ENCODE data around the gene GLO1.

Gene GLO1

DNA sequence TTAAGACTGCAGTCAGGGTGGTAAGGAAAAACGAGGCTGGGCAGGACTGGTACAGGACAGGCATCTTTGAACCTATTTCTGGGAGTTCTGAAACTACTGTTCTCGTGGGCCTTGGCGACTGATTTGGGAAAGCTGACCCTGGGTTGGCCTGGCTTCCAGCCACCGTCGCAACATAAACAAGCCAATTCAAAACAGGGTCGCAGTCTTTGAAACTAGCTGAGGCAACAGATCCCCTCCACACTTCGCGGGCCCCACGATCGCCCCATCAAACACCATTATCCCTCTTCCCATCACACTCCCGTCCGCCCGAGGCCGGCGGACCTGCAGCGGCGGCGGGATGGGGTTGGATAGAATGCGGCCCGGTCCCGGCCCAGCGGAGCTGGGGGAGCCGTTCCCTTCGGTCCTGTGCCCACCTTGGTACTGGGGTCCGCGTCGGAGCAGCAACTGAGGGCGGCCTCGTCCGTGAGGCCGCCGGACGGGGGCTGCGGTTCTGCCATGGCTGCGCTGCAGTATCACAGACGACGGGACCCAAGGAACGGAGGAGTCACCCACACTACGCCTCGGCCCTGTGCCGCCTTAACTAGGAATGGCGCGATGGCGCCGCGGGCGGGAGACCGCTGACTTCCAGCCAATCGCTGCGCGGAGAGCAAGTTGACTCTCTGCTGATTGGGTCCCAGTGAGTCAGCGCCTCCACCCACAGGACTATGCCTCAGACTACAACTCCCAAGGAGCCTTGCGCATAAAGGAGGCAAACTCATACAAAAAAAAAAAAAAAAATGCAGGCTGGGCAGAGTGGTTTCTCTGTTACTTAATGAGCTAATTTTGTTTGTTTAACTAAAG lies at the start of gene GLO1:
TSS of gene GLO1 (minus strand) at position 588 of the 840 bp plus-strand sequence. CDS start at position 497, 91 bp downstream.
- Histone ChIP-seq H3K4me1 (ENCODE audit: insufficient read depth, low read length) (no peaks in the 10 kb centered on the region), H3K36me3 (ENCODE audit: insufficient read depth, low read length) (no peaks in the 10 kb centered on the region), H3K9me3 (ENCODE audit: low read length) (no peaks in the 10 kb centered on the region), H3K4me3 (ENCODE audit: low read depth in 1 of 2, low read length in 2 of 2) (peak within 1 kb of the TSS; percentile 66 to 85), H3K27ac (ENCODE audit: low read depth, low read length) (peak within 1 kb of the TSS; percentile 87), H3K27me3 (ENCODE audit: control insufficient read depth in 1 of 2, insufficient read depth in 2 of 2, low read length in 2 of 2) (no peaks in the 10 kb centered on the region), H3K9ac (ENCODE audit: low read length) (peak within 1 kb of the TSS; percentile 62)

DNA sequence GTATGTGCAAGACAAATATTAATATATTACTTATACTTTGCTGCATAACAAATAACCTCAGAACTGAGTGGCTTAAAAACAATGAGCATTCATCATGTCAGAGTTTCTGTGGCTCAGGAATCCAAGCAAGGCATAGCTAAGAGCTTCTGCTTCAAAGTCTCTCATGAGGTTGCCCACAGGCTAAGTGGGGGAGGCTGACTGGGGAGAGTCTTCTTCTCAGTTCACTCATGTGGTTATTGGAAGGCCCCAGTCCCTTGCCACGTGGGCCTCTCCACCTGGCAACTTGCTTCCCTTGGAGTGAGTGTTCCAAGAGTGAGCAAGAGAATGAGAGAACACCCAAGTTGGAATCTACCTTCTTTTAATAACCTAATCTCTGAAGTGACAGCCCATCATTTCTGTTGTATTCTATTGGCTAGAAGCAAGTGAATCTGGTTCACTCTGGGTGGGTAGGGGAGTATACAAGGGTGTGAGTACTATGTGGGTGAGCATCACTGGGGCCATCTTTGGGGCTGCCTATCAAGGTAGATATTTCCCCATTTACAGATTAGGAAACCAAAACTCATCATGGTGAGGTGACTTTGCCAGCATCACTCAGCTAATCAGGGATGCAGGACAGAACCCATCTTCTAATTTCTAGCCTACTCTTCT lies 48.1 kb upstream of the GLO1 start:
- H3K9me3 ChIP-seq (ENCODE audit: low read length): no peaks in the 10 kb centered on the region
- no peaks in the 10 kb centered on the region for H3K4me1 ChIP-seq (ENCODE audit: insufficient read depth, low read length)
- H3K27me3 ChIP-seq (ENCODE audit: control insufficient read depth in 1 of 2, insufficient read depth in 2 of 2, low read length in 2 of 2): no peaks in the 10 kb centered on the region
- H3K27ac ChIP-seq (ENCODE audit: low read depth, low read length): no peak overlapping the region
- no peak overlapping the region for H3K9ac ChIP-seq (ENCODE audit: low read length)
- H3K4me3 ChIP-seq (ENCODE audit: low read depth in 1 of 2, low read length in 2 of 2): no peak overlapping the region
- no peaks in the 10 kb centered on the region for H3K36me3 ChIP-seq (ENCODE audit: insufficient read depth, low read length)

- H3K9me3 ChIP-seq (ENCODE audit: low read length): no peaks in the 10 kb centered on the region
- no peaks in the 10 kb centered on the region for H3K36me3 ChIP-seq (ENCODE audit: insufficient read depth, low read length)
- H3K4me1 ChIP-seq (ENCODE audit: insufficient read depth, low read length): no peaks in the 10 kb centered on the region
- H3K9ac ChIP-seq (ENCODE audit: low read length): no peak overlapping the region
- H3K27me3 ChIP-seq (ENCODE audit: control insufficient read depth in 1 of 2, insufficient read depth in 2 of 2, low read length in 2 of 2): no peaks in the 10 kb centered on the region
- H3K4me3 ChIP-seq (ENCODE audit: low read depth in 1 of 2, low read length in 2 of 2): no peak overlapping the region
- no peak overlapping the region for H3K27ac ChIP-seq (ENCODE audit: low read depth, low read length)
Observed at GRCh38 chr6:38749473-38749872, 46.5 kb upstream of the GLO1 start.

DNA sequence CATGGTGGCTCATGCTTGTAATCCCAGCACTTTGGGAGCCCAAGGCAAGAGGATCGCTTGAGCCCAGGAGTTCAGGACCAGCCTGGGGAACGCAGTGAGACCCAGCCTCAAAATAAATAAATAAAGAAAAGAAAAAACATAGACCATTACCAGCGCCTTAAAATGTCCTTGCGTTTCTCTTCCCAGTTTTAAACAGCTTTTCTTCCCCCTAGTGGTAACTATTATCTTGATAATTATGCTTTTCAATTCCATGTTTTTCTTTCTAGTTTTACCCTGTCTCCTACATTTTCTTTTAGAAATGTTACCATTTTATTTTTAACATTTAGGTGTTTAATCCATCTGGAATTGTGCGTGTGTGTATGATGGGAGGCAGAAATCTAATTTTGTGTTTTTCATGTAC lies 36.6 kb upstream of the GLO1 start:
- Histone ChIP-seq H3K36me3 (ENCODE audit: insufficient read depth, low read length) (no peaks in the 10 kb centered on the region), H3K9me3 (ENCODE audit: low read length) (no peaks in the 10 kb centered on the region), H3K4me1 (ENCODE audit: insufficient read depth, low read length) (no peaks in the 10 kb centered on the region), H3K4me3 (ENCODE audit: low read depth in 1 of 2, low read length in 2 of 2) (no peak overlapping the region), H3K9ac (ENCODE audit: low read length) (no peak overlapping the region), H3K27me3 (ENCODE audit: control insufficient read depth in 1 of 2, insufficient read depth in 2 of 2, low read length in 2 of 2) (no peaks in the 10 kb centered on the region), H3K27ac (ENCODE audit: low read depth, low read length) (no peak overlapping the region)

DNA sequence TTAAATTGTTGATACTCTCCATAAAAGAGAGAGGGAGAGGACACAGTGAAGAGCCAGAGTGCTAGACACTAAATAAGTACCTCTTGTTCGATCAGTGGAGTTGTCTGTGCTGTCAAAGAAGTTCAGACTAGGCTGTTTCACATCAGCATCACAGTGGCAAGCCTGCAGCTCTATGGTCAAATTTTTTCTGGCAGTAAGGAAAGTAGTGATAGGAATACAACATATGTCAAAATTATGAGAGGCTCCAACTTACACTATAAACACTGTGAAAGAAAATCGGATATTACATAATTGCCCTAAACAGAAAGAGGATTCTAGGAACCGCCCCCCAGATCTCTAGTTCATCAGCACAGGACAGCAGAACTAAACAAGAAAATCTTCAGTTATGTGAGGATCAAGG lies 35.3 kb upstream of the GLO1 start:
- Histone ChIP-seq H3K36me3 (ENCODE audit: insufficient read depth, low read length) (no peaks in the 10 kb centered on the region), H3K27ac (ENCODE audit: low read depth, low read length) (no peak overlapping the region), H3K9me3 (ENCODE audit: low read length) (no peaks in the 10 kb centered on the region), H3K4me1 (ENCODE audit: insufficient read depth, low read length) (no peaks in the 10 kb centered on the region), H3K9ac (ENCODE audit: low read length) (no peak overlapping the region), H3K4me3 (ENCODE audit: low read depth in 1 of 2, low read length in 2 of 2) (no peak overlapping the region), H3K27me3 (ENCODE audit: control insufficient read depth in 1 of 2, insufficient read depth in 2 of 2, low read length in 2 of 2) (no peaks in the 10 kb centered on the region)

GRCh38 chr6:38736951-38737350 lies 34.0 kb upstream of the GLO1 start:
- Histone ChIP-seq H3K36me3 (ENCODE audit: insufficient read depth, low read length) (no peaks in the 10 kb centered on the region), H3K27me3 (ENCODE audit: control insufficient read depth in 1 of 2, insufficient read depth in 2 of 2, low read length in 2 of 2) (no peaks in the 10 kb centered on the region), H3K9ac (ENCODE audit: low read length) (no peak overlapping the region)

GRCh38 chr6:38730140-38730862 lies 27.4 kb upstream of the GLO1 start:
- H3K9me3 ChIP-seq (ENCODE audit: low read length): no peaks in the 10 kb centered on the region
- H3K9ac ChIP-seq (ENCODE audit: low read length): no peak overlapping the region
- no peak overlapping the region for H3K27ac ChIP-seq (ENCODE audit: low read depth, low read length)
- H3K27me3 ChIP-seq (ENCODE audit: control insufficient read depth in 1 of 2, insufficient read depth in 2 of 2, low read length in 2 of 2): no peaks in the 10 kb centered on the region
- H3K4me1 ChIP-seq (ENCODE audit: insufficient read depth, low read length): peaks cover 8% of the 10 kb centered on the region
- no peaks in the 10 kb centered on the region for H3K36me3 ChIP-seq (ENCODE audit: insufficient read depth, low read length)
- H3K4me3 ChIP-seq (ENCODE audit: low read depth in 1 of 2, low read length in 2 of 2): no peak overlapping the region

More at GRCh38 chr6:38736951-38737350, 34.0 kb upstream of the GLO1 start:
- Histone ChIP-seq H3K4me3 (ENCODE audit: low read depth in 1 of 2, low read length in 2 of 2) (no peak overlapping the region), H3K4me1 (ENCODE audit: insufficient read depth, low read length) (no peaks in the 10 kb centered on the region), H3K27ac (ENCODE audit: low read depth, low read length) (no peak overlapping the region), H3K9me3 (ENCODE audit: low read length) (no peaks in the 10 kb centered on the region)

DNA sequence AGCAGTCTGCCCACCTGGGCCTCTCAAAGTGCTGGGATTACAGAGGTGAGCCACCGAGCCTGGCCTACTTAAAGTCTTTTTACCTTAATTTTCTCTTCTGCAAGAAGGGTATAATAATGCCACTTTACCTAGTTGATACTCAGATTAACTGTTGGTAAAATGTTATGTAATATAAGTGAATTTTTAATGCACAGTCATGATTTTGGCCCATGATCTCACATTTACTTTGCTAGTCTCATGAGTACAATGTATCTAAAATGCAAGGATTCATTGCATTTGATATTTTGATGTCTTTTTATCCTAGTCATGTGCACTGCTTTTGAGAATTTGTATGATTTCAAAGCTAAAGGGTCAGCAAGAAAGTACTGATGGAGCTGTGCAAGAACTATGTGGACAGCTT lies 25.3 kb upstream of the GLO1 start:
- Histone ChIP-seq H3K27ac (ENCODE audit: low read depth, low read length) (no peak overlapping the region), H3K9me3 (ENCODE audit: low read length) (no peaks in the 10 kb centered on the region), H3K27me3 (ENCODE audit: control insufficient read depth in 1 of 2, insufficient read depth in 2 of 2, low read length in 2 of 2) (no peaks in the 10 kb centered on the region), H3K36me3 (ENCODE audit: insufficient read depth, low read length) (no peaks in the 10 kb centered on the region), H3K4me3 (ENCODE audit: low read depth in 1 of 2, low read length in 2 of 2) (no peak overlapping the region), H3K9ac (ENCODE audit: low read length) (no peak overlapping the region), H3K4me1 (ENCODE audit: insufficient read depth, low read length) (peaks cover 8% of the 10 kb centered on the region)

DNA sequence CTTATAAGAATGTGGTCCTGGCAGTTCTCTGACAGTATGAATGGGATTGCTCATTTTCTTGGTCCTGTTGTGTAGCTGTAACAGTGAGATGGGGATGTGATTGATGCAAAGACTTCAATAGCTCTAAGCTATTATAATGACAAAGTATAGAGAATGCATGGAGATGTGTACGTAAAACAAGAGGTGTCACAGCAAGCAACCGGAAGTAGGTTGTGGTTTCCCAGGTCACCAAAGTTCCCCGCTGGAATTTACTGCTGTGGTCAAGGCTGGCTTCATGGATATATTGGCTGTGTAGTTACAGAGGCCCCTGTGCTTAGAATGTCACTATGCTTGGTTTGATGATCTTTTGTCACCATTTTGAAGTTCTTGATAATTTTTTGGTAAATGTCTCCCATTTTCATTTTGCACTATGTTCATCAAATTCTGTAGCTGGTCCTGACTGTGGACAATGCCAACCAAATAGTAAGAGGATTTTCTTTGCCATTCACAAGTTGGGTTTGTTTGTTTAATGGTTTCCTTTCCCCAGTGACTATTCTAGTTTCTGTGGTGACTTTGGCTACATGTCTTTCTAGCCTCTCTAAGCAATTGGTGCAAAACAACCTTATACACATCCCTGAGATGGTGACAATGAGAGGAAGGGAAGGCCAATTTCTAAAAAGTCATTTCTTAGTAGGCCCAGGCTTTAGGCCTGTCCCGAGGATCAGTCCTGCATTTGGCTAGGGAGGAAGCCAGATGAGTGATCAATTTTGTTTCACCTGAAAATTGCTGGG lies 22.7 kb upstream of the GLO1 start:
- H3K9me3 ChIP-seq (ENCODE audit: low read length): no peaks in the 10 kb centered on the region
- H3K4me1 ChIP-seq (ENCODE audit: insufficient read depth, low read length): peaks cover 6% of the 10 kb centered on the region

DNA sequence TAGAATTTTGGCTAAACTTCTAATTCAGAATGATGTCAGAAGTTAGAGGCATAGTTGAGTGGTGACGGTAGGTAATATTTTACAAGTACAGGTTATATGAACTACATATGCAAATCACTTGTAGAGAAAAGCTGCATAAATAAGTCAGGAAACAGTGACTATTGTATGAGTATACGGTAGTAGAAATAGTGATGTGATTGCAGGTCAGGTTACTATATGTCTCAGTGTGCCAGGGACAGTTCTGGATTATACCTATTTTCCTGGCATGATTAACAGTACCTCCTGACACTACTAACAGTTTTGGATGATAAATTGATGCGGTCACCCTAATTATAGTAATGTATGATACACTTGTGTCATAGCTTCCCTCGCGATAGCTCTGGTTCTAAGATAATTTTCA lies 21.4 kb upstream of the GLO1 start:
- Histone ChIP-seq H3K9ac (ENCODE audit: low read length) (no peak overlapping the region), H3K27me3 (ENCODE audit: control insufficient read depth in 1 of 2, insufficient read depth in 2 of 2, low read length in 2 of 2) (no peaks in the 10 kb centered on the region), H3K4me3 (ENCODE audit: low read depth in 1 of 2, low read length in 2 of 2) (no peak overlapping the region)

More for the DNA sequence above, 22.7 kb upstream of the GLO1 start:
- Histone ChIP-seq H3K27ac (ENCODE audit: low read depth, low read length) (no peak overlapping the region), H3K36me3 (ENCODE audit: insufficient read depth, low read length) (no peaks in the 10 kb centered on the region), H3K4me3 (ENCODE audit: low read depth in 1 of 2, low read length in 2 of 2) (no peak overlapping the region), H3K27me3 (ENCODE audit: control insufficient read depth in 1 of 2, insufficient read depth in 2 of 2, low read length in 2 of 2) (no peaks in the 10 kb centered on the region), H3K9ac (ENCODE audit: low read length) (no peak overlapping the region)

GRCh38 chr6:38723783-38724182 lies 20.8 kb upstream of the GLO1 start:
- Histone ChIP-seq H3K9me3 (ENCODE audit: low read length) (no peaks in the 10 kb centered on the region), H3K27me3 (ENCODE audit: control insufficient read depth in 1 of 2, insufficient read depth in 2 of 2, low read length in 2 of 2) (no peaks in the 10 kb centered on the region), H3K36me3 (ENCODE audit: insufficient read depth, low read length) (no peaks in the 10 kb centered on the region), H3K4me1 (ENCODE audit: insufficient read depth, low read length) (no peaks in the 10 kb centered on the region), H3K27ac (ENCODE audit: low read depth, low read length) (no peak overlapping the region), H3K9ac (ENCODE audit: low read length) (no peak overlapping the region), H3K4me3 (ENCODE audit: low read depth in 1 of 2, low read length in 2 of 2) (no peak overlapping the region)

More for the DNA sequence above, 21.4 kb upstream of the GLO1 start:
- Histone ChIP-seq H3K9me3 (ENCODE audit: low read length) (no peaks in the 10 kb centered on the region), H3K4me1 (ENCODE audit: insufficient read depth, low read length) (no peaks in the 10 kb centered on the region), H3K36me3 (ENCODE audit: insufficient read depth, low read length) (no peaks in the 10 kb centered on the region), H3K27ac (ENCODE audit: low read depth, low read length) (no peak overlapping the region)

All from muscle layer of colon (tissue), 2 donors.